GM12878 (cell line): ENCODE measurements around the gene SRSF3. TPM values are rescaled to one million over a fixed set of nuclear protein-coding genes. Genes with fewer than 3 reads are reported as not detected.
A peak's percentile ranks its signal among the peaks of the same experiment; 100 is the strongest.

ENCODE experiments used
- ATF7 ChIP-seq: fragments of 450-650 bp; IDR thresholded peaks from 2 replicates; pipeline ENCODE4 v1.6.1; 2016; ENCODE audit warnings: low read depth, mild to moderate bottlenecking
- BACH1 ChIP-seq: fragments of 450-650 bp; IDR thresholded peaks from 2 replicates; pipeline ENCODE4 v1.6.1; 2017; ENCODE audit warnings: mild to moderate bottlenecking, borderline replicate concordance
- BRCA1 ChIP-seq: IDR thresholded peaks from 2 replicates; pipeline ENCODE4 v1.6.1; 2011; ENCODE audit warnings: low read depth, low read length, improper control_type of control experiment
- CBFB ChIP-seq: IDR thresholded peaks from 2 replicates; pipeline ENCODE4 v1.6.1; 2016; ENCODE audit warnings: antibody characterized with exemption, low read depth
- CREB1 ChIP-seq: IDR thresholded peaks from 2 replicates; pipeline ENCODE4 v1.6.1; 2012; ENCODE audit warnings: low read depth, mild to moderate bottlenecking, inconsistent platforms
- DPF2 ChIP-seq: fragments of 450-650 bp; IDR thresholded peaks from 2 replicates; pipeline ENCODE4 v1.6.1; 2017; ENCODE audit warnings: mild to moderate bottlenecking
- EP300 ChIP-seq, 2 experiments: fragments of 150-350 bp in 1 of 2; IDR thresholded peaks; 2 replicates each; pipeline ENCODE4 v1.6.1; 2011 to 2012; ENCODE audit warnings: low read depth in 2 of 2, low read length in 2 of 2, borderline replicate concordance in 1 of 2, improper control_type of control experiment in 1 of 2, inconsistent platforms in 1 of 2; ENCODE audit not compliant: control insufficient read depth in 1 of 2
- ETV6 ChIP-seq, 2 experiments: fragments of 450-650 bp in 1 of 2; IDR thresholded peaks in 1 of 2; conservative IDR thresholded peaks in 1 of 2; 2 replicates each; pipeline ENCODE4 v1.6.1; 2014; ENCODE audit warnings: antibody characterized with exemption in 1 of 2, borderline replicate concordance in 1 of 2, low read depth in 1 of 2, mild to moderate bottlenecking in 1 of 2, moderate library complexity in 1 of 2
- KAT2A ChIP-seq: conservative IDR thresholded peaks from 2 replicates; pipeline ENCODE4 v1.6.1; 2011; ENCODE audit warnings: low read depth, low read length; ENCODE audit not compliant: control insufficient read depth
- NBN ChIP-seq: fragments of 450-650 bp; IDR thresholded peaks from 2 replicates; pipeline ENCODE4 v1.6.1; 2016
- POLR2AphosphoS2 ChIP-seq: IDR thresholded peaks from 2 replicates; pipeline ENCODE4 v1.6.1; 2011; ENCODE audit warnings: low read depth, mild to moderate bottlenecking, low read length, improper control_type of control experiment, moderate library complexity
- RCOR1 ChIP-seq: conservative IDR thresholded peaks from 2 replicates; pipeline ENCODE4 v1.6.1; 2012; ENCODE audit warnings: low read depth, low read length, improper control_type of control experiment
- SIX5 ChIP-seq: IDR thresholded peaks from 2 replicates; pipeline ENCODE4 v1.6.1; 2011; ENCODE audit warnings: mild to moderate bottlenecking, low read depth, low read length, moderate library complexity; ENCODE audit not compliant: severe bottlenecking
- SMAD5 ChIP-seq: IDR thresholded peaks from 2 replicates; pipeline ENCODE4 v1.6.1; 2016; ENCODE audit warnings: antibody characterized with exemption, low read depth
- SMC3 ChIP-seq: IDR thresholded peaks from 2 replicates; pipeline ENCODE4 v1.6.1; 2011; ENCODE audit warnings: low read length, improper control_type of control experiment, borderline replicate concordance
- SP1 ChIP-seq: IDR thresholded peaks from one replicate; pipeline ENCODE4 v1.6.1; 2011; ENCODE audit warnings: low read depth, low read length
- STAT1 ChIP-seq: fragments of 450-650 bp; conservative IDR thresholded peaks from 2 replicates; pipeline ENCODE4 v1.6.1; 2014; ENCODE audit warnings: antibody characterized with exemption, mild to moderate bottlenecking
- TCF12 ChIP-seq: IDR thresholded peaks from 2 replicates; pipeline ENCODE4 v1.6.1; 2011; ENCODE audit warnings: low read depth, mild to moderate bottlenecking, low read length
- ZSCAN29 ChIP-seq: fragments of 450-650 bp; IDR thresholded peaks from 2 replicates; pipeline ENCODE4 v1.6.1; 2017; ENCODE audit warnings: mild to moderate bottlenecking, moderate library complexity
- polyA plus RNA-seq, 11 experiments: library from polyadenylated mRNA; depleted of rRNA in 4 of 11; unstranded in 6 of 11; stranded (reverse) in 5 of 11; fragments of >200 nt; fragmentation: Nextera tagmentation in 4 of 11; fragmentation: Illumina TruSeq in 1 of 11; extraction: Ambion mirVana in 4 of 11; extraction: Trizol in 1 of 11; gene quantifications; 1 replicate in 1 of 11; 2 replicates in 10 of 11; pipeline versions ENCODE4 v1.2.1 to v1.2.3, GENCODE V29; 2011 to 2016; ENCODE audit warnings: inconsistent platforms in 2 of 11, missing spikeins in 2 of 11, low read depth in 1 of 11
- total RNA-seq, 4 experiments: library from RNA; depleted of rRNA in 3 of 4; stranded (reverse); fragments of >200 nt in 3 of 4; fragmentation: Illumina TruSeq in 1 of 4; extraction: Trizol in 1 of 4; gene quantifications; 2 replicates each; pipeline versions ENCODE4 v1.2.1 to v1.2.3, GENCODE V29; 2013 to 2021
- TF ChIP-seq, protein P1 (sequence below): fragments of 150-350 bp; IDR thresholded peaks from 2 replicates; pipeline ENCODE4 v1.6.1; 2016; ENCODE audit warnings: low read depth, low read length
- TF ChIP-seq, protein P2 (sequence below): fragments of 450-650 bp; formaldehyde crosslinking; IDR thresholded peaks from 2 replicates; pipeline ENCODE4 v1.5.0; 2022; ENCODE audit warnings: mild to moderate bottlenecking, missing genetic modification characterization
- TF ChIP-seq, protein P3 (sequence below): fragments of 150-350 bp; IDR thresholded peaks from 2 replicates; pipeline ENCODE4 v1.6.1; 2014; ENCODE audit warnings: mild to moderate bottlenecking, low read depth, low read length

Gene SRSF3
- total and polyA plus RNA-seq, 10 of the 15 experiments (the other 5 are each of a cell fraction or from before 2014, with no cell fraction given): 195 to 1,377 (median 493) TPM

DNA sequence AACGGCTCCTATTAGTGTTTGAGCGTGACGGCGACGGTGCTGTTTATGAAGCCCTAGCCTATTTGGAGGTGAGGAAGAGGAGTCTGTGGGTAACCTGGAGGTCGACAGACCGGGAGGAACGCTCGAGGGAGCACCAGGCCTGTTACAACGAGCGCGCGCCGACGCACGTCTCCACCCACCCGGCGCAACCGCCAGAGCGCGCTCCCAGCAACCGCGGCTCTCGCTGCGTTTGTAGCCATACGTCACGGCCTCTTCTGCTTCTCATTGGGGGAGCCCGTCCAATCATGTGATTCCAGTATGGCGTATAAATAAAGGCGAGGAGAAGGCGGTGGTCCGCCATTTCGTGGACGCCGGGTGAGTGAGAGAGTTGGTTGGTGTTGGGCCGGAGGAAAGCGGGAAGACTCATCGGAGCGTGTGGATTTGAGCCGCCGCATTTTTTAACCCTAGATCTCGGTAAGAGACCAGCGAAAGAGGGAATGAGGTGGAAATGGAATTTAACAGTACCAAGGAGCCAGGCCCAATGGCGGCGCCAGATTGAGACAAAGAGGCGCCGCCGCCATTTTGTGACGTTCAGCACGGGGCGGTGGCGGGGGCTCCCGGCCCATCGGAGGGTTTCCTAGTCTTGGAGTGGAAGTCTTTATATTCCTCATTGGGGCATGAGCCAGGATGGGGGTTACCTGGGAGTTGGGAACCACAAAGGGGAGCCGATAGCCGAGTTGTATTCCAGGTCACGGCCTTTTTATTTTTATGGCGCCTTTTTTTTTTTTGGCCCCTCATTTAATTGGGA lies at the start of gene SRSF3 (continued):
- TF ChIP-seq, protein P1, sequence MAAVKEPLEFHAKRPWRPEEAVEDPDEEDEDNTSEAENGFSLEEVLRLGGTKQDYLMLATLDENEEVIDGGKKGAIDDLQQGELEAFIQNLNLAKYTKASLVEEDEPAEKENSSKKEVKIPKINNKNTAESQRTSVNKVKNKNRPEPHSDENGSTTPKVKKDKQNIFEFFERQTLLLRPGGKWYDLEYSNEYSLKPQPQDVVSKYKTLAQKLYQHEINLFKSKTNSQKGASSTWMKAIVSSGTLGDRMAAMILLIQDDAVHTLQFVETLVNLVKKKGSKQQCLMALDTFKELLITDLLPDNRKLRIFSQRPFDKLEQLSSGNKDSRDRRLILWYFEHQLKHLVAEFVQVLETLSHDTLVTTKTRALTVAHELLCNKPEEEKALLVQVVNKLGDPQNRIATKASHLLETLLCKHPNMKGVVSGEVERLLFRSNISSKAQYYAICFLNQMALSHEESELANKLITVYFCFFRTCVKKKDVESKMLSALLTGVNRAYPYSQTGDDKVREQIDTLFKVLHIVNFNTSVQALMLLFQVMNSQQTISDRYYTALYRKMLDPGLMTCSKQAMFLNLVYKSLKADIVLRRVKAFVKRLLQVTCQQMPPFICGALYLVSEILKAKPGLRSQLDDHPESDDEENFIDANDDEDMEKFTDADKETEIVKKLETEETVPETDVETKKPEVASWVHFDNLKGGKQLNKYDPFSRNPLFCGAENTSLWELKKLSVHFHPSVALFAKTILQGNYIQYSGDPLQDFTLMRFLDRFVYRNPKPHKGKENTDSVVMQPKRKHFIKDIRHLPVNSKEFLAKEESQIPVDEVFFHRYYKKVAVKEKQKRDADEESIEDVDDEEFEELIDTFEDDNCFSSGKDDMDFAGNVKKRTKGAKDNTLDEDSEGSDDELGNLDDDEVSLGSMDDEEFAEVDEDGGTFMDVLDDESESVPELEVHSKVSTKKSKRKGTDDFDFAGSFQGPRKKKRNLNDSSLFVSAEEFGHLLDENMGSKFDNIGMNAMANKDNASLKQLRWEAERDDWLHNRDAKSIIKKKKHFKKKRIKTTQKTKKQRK: no peak
- peak; percentile 98 for TF ChIP-seq NBN
- peak; percentile 59; the same call in 1 of the 2 replicates for TF ChIP-seq RCOR1
- TF ChIP-seq, protein P2, sequence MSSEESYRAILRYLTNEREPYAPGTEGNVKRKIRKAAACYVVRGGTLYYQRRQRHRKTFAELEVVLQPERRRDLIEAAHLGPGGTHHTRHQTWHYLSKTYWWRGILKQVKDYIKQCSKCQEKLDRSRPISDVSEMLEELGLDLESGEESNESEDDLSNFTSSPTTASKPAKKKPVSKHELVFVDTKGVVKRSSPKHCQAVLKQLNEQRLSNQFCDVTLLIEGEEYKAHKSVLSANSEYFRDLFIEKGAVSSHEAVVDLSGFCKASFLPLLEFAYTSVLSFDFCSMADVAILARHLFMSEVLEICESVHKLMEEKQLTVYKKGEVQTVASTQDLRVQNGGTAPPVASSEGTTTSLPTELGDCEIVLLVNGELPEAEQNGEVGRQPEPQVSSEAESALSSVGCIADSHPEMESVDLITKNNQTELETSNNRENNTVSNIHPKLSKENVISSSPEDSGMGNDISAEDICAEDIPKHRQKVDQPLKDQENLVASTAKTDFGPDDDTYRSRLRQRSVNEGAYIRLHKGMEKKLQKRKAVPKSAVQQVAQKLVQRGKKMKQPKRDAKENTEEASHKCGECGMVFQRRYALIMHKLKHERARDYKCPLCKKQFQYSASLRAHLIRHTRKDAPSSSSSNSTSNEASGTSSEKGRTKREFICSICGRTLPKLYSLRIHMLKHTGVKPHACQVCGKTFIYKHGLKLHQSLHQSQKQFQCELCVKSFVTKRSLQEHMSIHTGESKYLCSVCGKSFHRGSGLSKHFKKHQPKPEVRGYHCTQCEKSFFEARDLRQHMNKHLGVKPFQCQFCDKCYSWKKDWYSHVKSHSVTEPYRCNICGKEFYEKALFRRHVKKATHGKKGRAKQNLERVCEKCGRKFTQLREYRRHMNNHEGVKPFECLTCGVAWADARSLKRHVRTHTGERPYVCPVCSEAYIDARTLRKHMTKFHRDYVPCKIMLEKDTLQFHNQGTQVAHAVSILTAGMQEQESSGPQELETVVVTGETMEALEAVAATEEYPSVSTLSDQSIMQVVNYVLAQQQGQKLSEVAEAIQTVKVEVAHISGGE (CRISPR knock-in tag): no peak
- no peak for TF ChIP-seq KAT2A
- peak; percentile 72; the same call in 1 of the 2 replicates for TF ChIP-seq TCF12
- TF ChIP-seq, protein P3, sequence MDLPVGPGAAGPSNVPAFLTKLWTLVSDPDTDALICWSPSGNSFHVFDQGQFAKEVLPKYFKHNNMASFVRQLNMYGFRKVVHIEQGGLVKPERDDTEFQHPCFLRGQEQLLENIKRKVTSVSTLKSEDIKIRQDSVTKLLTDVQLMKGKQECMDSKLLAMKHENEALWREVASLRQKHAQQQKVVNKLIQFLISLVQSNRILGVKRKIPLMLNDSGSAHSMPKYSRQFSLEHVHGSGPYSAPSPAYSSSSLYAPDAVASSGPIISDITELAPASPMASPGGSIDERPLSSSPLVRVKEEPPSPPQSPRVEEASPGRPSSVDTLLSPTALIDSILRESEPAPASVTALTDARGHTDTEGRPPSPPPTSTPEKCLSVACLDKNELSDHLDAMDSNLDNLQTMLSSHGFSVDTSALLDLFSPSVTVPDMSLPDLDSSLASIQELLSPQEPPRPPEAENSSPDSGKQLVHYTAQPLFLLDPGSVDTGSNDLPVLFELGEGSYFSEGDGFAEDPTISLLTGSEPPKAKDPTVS: peak; percentile 13; the same call in 1 of the 2 replicates
- peak in 1 of 2 experiments; percentile 56; a peak in 2 of 4 replicates for TF ChIP-seq EP300 (IDR thresholded peaks at IDR 0.05; ENCODE audit: borderline replicate concordance in 1 of 2, control insufficient read depth in 1 of 2, low read depth in 2 of 2, low read length in 2 of 2)
- TF ChIP-seq BRCA1: no peak
- TF ChIP-seq POLR2AphosphoS2: peak; percentile 99
- peak; percentile 70; the same call in 1 of the 2 replicates for TF ChIP-seq STAT1
- TF ChIP-seq CBFB: peak; percentile 97
- no peak for TF ChIP-seq ETV6 (conservative IDR thresholded peaks at IDR 0.05 in 1 of 2, IDR thresholded peaks at IDR 0.05 in 1 of 2; ENCODE audit: borderline replicate concordance in 1 of 2, low read depth in 1 of 2)
- peak; percentile 93 for TF ChIP-seq CREB1
- 0 out of 2 replicates have a peak, but pooled peaks have one; percentile 67 for TF ChIP-seq DPF2
- TF ChIP-seq SMC3: no peak
- no peak for TF ChIP-seq ZSCAN29
- peak; percentile 99 for TF ChIP-seq SMAD5
- TF ChIP-seq SP1: peak; percentile 79
- TF ChIP-seq SIX5: no peak
- peak; percentile 91 for TF ChIP-seq BACH1
- peak; percentile 81 for TF ChIP-seq ATF7
